Smooth muscle cell of the brain vasculature (primary cell): ENCODE results near the gene GAP43.

Source experiments
- DNase-seq: peaks from one replicate; pipeline ENCODE4 v3.0.0-alpha.2; 2012; ENCODE audit warnings: low read depth, low spot score

Gene GAP43

DNA sequence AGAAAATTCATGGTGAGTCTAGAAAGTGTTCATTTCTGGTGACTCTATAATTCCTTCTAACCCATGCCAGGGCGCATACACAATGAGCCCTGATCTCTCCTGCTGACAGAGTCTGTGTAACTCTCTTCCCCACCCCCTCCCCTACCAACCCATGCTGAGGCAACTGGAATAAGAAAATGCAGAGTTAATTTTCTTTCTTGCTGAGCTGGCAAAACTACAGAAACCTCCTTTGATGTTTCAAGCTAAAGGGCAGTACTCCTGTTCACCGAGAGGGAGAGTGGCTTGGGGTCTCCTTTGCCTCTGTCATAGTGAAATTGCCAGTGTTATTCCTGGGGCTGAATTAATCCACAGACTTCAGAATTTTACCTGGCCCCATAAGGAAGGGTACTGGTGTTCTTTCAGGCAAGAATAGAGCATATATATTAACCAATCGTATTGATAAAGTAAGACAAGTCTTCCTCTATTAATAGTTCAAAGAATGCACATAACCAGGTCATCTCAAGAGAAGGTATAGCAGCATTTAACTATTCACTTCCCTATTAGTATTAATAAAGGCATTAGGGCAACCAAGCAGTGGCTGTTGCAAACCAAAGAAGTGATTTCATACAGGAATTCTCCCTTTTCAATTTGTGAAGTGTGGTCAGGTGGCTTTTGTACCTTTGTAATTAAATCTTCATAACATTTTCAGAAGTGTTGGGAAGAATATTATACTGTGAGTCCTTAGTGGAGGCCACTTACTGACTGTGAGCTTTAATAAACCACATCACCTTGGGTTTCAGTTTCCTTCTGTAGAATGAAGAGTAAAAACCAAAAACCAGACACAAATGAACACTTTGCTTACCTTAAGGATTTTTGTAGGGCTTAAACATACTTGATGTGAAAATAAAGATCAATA is 4.1 kb downstream of the GAP43 start:
- DNase-seq = no peak

DNA sequence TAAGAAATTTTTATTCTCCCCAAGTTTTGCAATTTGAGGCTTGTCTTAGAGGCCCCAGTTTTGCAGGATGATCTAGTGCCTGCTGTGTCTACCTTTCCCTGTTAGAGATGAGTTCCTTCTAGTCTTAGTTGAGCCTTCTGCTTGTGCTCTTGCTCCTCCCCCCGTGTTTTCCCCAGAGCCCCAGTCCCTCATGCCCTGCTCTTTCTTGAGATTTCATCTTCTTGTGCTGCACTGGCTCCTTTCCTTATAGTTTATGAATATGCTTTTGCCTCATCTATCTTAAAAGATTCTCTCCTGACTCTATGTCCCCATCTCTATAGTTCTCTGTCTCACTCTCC is 4.7 kb downstream of the GAP43 start:
- no peak for DNase-seq

GRCh38 chr3:115630850-115631249 is 7.5 kb downstream of the GAP43 start:
- DNase-seq = no peak

DNA sequence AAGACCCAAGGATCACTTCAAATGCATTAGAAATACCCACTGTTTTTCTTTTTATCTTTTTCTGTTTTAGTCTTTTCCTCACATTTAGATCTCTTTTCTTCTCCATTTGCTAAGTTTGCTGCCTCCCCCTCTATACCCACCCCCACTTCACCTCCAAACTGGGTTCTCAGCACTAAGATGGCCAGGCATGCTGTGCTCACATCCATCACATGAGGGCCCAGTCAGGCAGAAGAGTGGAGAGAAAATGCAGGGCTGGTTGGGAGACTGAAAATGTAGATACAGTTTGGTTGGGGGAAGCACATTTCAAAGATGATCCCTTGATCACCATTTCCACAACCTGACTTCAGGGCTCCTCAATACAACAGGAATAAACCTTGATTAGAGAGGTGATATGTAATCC is 8.7 kb downstream of the GAP43 start:
- DNase-seq = no peak

DNA sequence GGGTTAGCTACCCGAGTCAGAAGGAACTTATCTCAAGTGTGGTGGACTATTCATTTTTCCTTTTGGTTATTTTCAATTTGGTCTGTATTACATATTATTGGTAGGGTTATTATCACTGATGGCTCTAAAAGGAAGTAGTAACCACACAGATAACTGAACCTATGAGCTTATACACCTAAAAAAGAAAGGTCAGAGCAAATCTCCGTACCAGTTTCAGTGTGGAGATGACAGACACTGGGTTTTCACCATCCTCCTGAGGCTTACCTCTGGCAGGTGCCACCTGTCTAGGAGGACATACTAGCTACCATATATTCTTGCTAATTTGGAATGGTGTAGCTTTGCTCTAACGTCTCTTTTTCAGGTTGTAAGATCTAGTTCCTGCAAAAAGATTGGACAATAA is 10.2 kb downstream of the GAP43 start:
- DNase-seq = no peak

DNA sequence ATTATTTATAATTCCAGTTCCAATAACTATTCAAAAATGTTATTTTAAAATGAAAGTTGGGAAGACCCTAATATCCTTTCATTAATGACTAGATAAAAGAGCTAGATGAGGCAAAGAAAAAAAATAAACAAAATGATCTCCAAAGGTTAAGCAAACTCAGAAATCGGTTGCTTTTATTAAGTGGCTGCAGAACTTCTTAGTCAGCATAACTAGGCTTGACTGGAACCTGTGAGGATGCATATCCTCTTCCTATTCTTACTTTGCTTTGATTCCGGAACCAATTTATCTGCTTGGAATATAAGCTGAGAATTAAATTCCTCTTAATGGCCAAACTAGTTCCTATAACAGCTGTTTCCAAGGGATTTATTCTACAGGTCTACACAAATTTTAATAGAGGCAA is 10.7 kb downstream of the GAP43 start:
- no peak for DNase-seq

- DNase-seq = no peak
Observed at GRCh38 chr3:115635406-115635805, 12.1 kb downstream of the GAP43 start.

DNA sequence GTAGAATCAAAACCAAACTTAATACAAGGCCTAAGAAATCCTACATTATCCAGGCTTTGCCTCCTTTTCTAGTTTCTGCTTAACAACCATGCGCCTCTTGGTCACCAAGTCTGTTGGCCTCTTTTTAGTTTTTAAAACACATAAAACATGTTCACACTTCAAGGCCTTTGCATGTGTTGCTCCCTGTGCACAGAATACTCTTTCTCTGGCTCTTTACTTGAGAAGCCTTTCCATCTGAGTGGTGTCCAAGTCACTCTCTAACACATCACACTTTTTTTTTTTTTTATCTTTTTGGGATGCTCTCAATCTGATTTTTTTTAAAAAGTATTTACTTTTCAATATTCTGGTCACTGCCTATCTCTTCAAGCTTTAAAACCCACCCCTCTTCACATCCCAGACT is 14.9 kb downstream of the GAP43 start:
- DNase-seq = no peak

DNA sequence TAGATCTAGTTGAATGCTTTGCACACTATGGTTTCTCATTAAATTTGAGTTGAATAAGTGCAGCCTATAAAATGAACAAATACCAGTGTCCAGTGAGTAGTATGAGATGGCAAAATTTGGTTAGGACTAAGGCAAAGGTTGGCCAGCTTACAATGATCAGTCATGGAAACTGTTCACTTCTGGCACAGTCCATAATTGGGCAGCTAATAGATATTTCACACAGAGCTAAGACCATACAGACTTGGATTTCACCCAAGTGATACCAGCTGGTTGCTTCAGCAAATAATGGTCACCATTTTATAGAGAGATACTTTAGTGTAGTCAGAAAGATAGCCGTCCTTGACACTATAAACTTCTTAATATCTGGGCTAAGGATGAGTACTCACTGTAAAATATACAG is 15.7 kb downstream of the GAP43 start:
- no peak for DNase-seq

- DNase-seq = no peak
Observed at GRCh38 chr3:115644391-115644790, 21.1 kb downstream of the GAP43 start.

DNA sequence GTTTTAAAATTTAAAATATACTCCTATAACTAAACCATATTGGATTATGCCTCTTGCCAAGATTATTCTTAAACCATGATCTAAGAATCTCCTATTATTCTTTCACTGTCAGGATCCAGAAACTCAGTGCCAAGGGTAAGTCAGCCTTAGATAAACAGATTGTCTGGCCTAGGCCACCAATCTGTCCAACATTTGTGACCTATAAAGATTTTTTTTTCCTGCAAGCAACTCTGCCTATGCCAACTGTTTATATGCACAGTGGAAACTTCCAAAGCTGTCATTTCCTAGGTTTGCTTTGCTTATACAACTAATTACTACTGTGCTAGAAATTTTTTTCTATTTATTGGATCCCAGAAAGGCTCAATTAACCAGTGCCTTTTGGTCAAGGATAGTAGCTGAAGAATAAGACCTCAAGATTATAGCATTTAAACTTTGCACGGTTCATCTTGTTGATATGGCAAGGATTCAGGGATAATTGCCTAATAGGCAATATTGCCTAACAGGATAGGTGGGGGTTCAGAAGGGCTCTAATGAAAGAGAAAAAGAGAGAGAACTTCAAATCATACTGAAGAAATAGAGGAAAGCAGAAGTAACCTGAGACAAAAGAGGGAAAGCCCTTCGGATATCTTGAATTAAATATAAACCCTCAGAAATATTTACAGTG is 22.8 kb downstream of the GAP43 start:
- no peak for DNase-seq

DNA sequence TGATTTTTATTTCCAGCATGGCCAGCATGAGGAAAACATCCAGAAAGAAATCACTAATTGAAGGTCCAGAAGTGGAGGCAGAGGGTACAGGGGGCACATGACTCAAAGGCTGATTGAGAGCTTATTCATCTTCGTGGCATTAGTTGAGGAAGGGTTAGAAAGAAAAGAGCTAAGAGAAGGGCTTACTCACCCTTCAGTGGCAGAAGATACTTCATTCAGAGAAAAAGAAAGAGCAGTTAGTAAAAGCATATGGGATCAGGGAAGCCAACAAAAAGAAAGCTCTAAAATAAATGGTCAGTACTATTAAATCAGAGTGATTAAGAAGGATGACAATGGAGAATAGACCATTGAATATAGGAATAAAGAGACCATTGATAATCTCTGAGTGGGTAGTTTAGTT is 25.2 kb downstream of the GAP43 start:
- no peak for DNase-seq

- no peak for DNase-seq
Observed at GRCh38 chr3:115651087-115651486, 27.8 kb downstream of the GAP43 start.

DNA sequence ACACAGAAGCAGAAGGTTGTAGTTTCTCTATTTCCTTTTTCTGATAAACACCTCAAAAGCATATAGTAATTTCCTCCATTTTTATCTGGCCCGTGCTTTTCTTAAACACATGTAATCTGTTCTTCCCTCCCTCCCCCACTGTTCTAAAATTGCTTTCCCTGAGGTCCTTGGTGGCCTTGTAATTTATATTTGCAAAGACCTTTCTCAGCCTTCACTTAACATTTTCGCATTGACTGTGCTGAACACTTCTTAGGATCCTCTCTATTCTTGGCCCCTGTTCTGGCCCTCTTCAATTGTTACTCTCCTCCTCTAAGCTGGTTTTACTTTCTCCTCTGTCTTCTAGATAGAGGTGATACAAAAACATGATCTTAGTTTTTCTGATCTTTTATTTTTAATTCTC is 28.3 kb downstream of the GAP43 start:
- DNase-seq = no peak

- no peak for DNase-seq
Observed at GRCh38 chr3:115652738-115653137, 29.4 kb downstream of the GAP43 start.

DNA sequence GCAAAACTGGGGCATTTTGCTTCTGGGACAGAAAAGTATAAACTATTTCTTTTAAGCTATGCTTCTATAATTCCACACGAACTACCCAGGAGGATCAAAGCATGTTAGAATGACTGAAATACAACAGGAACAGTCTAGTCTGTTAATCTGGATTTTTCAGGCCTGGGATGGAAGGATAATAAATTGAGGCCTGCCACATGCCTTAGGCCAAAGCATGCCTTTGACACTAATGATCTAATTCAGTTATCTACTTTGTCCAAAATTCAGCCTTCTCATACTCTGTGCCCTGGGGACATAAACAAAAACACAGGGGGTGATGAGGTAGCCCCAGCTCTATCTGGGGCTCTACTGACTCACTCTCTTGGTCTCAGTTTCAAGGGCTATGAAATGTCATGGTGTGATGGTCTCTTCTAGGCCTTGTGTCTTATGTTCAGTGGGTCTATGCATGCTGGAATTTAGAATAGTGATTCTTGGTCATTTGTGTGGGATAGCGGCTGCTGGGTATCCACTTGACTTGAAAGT is 32.5 kb downstream of the GAP43 start:
- DNase-seq = no peak

GRCh38 chr3:115657168-115657567 is 33.9 kb downstream of the GAP43 start:
- no peak for DNase-seq

DNA sequence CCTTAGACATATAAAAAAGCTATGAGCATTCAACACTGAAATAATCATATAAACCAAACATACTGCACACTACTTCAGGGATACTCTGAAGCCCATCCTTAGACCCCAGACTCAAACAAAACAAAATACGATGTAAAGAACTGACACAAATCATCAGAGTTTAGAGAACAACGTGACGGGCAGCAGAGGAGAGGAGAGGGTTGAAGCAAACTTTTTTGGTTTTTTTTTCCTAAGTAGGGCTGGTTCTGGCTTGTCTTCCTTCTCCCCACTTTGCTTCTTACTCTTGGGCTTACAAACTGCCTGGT is 34.7 kb downstream of the GAP43 start:
- DNase-seq = peak; percentile 13

- DNase-seq = peak; percentile 51
Observed at GRCh38 chr3:115658337-115659181, 35.2 kb downstream of the GAP43 start.

DNA sequence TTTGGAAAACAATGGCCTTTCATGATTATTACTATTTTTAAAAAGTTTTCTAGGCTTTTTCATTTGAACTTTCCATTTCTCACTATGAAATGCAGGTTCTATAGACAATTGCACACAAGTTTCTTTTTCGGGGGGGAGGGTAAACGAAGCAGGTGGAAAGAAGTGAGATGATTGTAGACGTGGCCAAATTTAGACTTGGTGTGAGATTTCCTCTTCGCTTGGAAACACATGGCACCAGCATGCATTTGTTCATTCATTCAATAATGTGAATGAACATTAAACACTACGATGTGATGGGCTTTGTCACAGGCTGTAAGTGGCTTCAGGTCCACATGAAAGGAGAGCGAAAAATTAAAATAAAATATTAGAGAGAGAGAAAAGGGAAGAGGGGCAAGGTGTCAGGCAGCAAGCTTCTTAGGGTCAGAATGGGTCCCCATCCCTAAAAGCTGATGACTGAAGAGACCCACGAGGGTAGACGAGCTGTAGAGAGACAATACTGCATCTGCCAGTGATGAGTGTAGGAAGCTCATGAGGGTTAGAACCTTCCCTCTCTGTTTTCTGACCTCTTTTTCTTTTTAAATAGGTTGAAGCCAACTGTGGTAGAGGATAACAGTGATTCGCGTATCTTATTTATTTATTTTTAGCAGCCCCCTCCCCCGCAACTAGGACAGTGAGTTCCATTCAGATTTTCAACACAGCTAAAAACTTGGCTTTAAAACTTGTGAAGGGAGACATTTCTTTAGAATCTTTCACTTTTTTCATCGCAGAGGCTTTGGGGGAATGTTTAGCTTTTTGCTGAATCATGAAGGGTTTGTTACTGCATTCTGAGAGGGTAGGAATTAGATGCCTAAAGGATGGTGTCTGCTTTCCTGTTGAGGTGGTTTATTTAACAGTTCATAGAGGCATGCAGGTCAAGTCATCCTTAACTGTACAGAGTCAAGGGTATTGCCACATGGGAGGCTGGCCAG is 36.2 kb downstream of the GAP43 start:
- no peak for DNase-seq

DNA sequence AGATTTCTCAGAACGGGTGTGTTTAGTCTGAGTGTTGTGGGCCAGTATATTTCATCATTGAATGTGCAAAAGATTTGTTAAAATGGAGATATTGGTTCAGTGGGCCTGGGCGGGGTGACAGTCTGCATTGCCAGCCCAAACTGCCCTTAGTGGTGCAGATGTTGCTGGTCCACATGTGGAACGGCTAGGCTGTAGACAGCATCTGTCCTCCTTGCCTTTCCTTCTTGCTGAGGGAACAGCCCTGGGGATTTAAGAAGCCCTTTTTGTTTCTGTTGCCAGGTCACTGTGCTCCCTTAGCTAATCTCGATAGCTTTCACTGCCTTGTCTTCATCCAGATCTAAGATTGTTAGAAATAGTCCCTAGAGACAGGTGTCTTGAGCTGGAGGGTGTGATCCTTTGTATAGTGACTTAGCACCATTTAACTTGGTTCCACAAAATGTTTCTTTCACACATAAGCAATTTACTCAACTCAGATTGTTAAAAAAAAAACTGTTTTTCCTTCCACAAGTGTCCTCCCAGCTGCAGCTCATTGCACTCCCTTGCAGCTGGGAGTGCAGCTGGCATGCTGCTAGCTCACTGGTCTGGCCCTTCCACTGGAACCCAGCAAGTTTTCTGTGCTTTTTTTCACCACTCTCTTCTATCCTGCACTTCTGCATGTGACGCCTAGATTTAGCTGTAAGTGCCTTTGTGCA is 37.5 kb downstream of the GAP43 start:
- no peak for DNase-seq
